GM23338 (cell line): ENCODE measurements around the gene PPL. TPM values are rescaled to one million over a fixed set of nuclear protein-coding genes. Genes with fewer than 3 reads are reported as not detected.

ENCODE experiments used
- ATAC-seq: fragments of 200-7000 bp; cut with Tn5 transposase; 3 replicates; pipeline ENCODE4 v1.9.1; 2020
- DNase-seq: peaks from one replicate; pipeline ENCODE4 v3.0.0-alpha.2; 2015; ENCODE audit warnings: low spot score
- H2AFZ ChIP-seq: fragments of 200-600 bp; sonication (generic); 2 replicates; pipeline ENCODE4 v1.8.0; 2016; ENCODE audit warnings: antibody characterized with exemption, mild to moderate bottlenecking, moderate library complexity
- H3F3A ChIP-seq: fragments of 200-600 bp; sonication (generic); replicated peaks from 2 replicates; pipeline ENCODE4 v1.8.0; 2017; ENCODE audit warnings: antibody characterized with exemption, mixed run types, low read depth
- H3K27ac ChIP-seq: fragments of 200-600 bp; sonication (generic); 2 replicates; pipeline ENCODE4 v1.6.1; 2016; ENCODE audit warnings: low read depth
- H3K27me3 ChIP-seq: fragments of 200-600 bp; sonication (generic); 2 replicates; pipeline ENCODE4 v1.8.0; 2016; ENCODE audit warnings: mild to moderate bottlenecking, mixed run types, moderate library complexity; ENCODE audit not compliant: insufficient read depth
- H3K36me3 ChIP-seq: fragments of 200-600 bp; sonication (generic); 2 replicates; pipeline ENCODE4 v1.8.0; 2016; ENCODE audit warnings: mild to moderate bottlenecking; ENCODE audit not compliant: insufficient read depth
- H3K4me1 ChIP-seq: fragments of 200-600 bp; sonication (generic); 2 replicates; pipeline ENCODE4 v1.8.0; 2016; ENCODE audit warnings: mild to moderate bottlenecking, moderate library complexity; ENCODE audit not compliant: insufficient read depth
- H3K4me2 ChIP-seq: fragments of 200-600 bp; sonication (generic); 2 replicates; pipeline ENCODE4 v1.7.1; 2017; ENCODE audit warnings: mixed run types
- H3K4me3 ChIP-seq: fragments of 200-600 bp; sonication (generic); 2 replicates; pipeline ENCODE4 v1.6.1; 2016; ENCODE audit warnings: mixed run types
- H3K79me2 ChIP-seq: fragments of 200-600 bp; sonication (generic); replicated peaks from 2 replicates; pipeline ENCODE4 v1.8.0; 2017; ENCODE audit warnings: mild to moderate bottlenecking; ENCODE audit not compliant: insufficient read depth
- H3K9me2 ChIP-seq: fragments of 200-600 bp; sonication (generic); 2 replicates; pipeline ENCODE4 v1.8.0; 2017; ENCODE audit not compliant: insufficient read depth
- H4K20me1 ChIP-seq: fragments of 200-600 bp; sonication (generic); replicated peaks from 2 replicates; pipeline ENCODE4 v1.8.0; 2017; ENCODE audit warnings: mild to moderate bottlenecking; ENCODE audit not compliant: insufficient read depth
- H3K27ac Mint-ChIP-seq: 2 replicates; pipeline ENCODE4 v1.8.0; 2020; ENCODE audit warnings: inconsistent platforms, mild to moderate bottlenecking, moderate library complexity, mixed read lengths
- H3K27me3 Mint-ChIP-seq: 3 replicates; pipeline ENCODE4 v1.8.0; 2022; ENCODE audit warnings: low read depth, mild to moderate bottlenecking, moderate library complexity, mixed read lengths, inconsistent platforms; ENCODE audit not compliant: insufficient read depth, poor library complexity
- H3K36me3 Mint-ChIP-seq: 3 replicates; pipeline ENCODE4 v1.8.0; 2021; ENCODE audit warnings: low read depth, mild to moderate bottlenecking, inconsistent platforms, moderate library complexity, mixed read lengths
- H3K4me1 Mint-ChIP-seq: 3 replicates; pipeline ENCODE4 v1.8.0; 2020; ENCODE audit warnings: mild to moderate bottlenecking, inconsistent platforms, mixed read lengths
- H3K4me3 Mint-ChIP-seq: 3 replicates; pipeline ENCODE4 v1.8.0; 2021; ENCODE audit warnings: moderate library complexity, mild to moderate bottlenecking, inconsistent platforms, mixed read lengths
- H3K9me3 Mint-ChIP-seq: 3 replicates; pipeline ENCODE4 v1.8.0; 2020; ENCODE audit warnings: moderate library complexity, mild to moderate bottlenecking, inconsistent platforms, mixed read lengths
- CREB1 ChIP-seq: fragments of 250-450 bp; sonication (Bioruptor Pico); IDR thresholded peaks from 2 replicates; pipeline ENCODE4 v1.5.0; 2020; ENCODE audit warnings: low read depth, mild to moderate bottlenecking, moderate library complexity
- CTCF ChIP-seq, 2 experiments: fragments of 200-600 bp in 1 of 2; sonication (generic) in 1 of 2; conservative IDR thresholded peaks; 2 replicates each; pipeline versions ENCODE4 v1.5.1 to v1.6.1; 2016 to 2017; ENCODE audit warnings: antibody characterized with exemption in 2 of 2, low read depth in 2 of 2, mild to moderate bottlenecking in 2 of 2, moderate library complexity in 1 of 2
- ETS1 ChIP-seq: IDR thresholded peaks from 2 replicates; pipeline ENCODE4 v1.6.1; 2016; ENCODE audit warnings: antibody characterized with exemption
- EZH2 ChIP-seq: fragments of 200-600 bp; sonication (generic); IDR thresholded peaks from one replicate; pipeline ENCODE4 v1.8.0; 2017; ENCODE audit warnings: antibody characterized with exemption, mild to moderate bottlenecking, low read depth; ENCODE audit not compliant: unreplicated experiment
- EZH2phosphoT487 ChIP-seq: fragments of 200-600 bp; sonication (generic); IDR thresholded peaks from one replicate; pipeline ENCODE4 v1.8.1; 2018; ENCODE audit warnings: antibody characterized with exemption; ENCODE audit not compliant: unreplicated experiment
- JUNB ChIP-seq: IDR thresholded peaks from one replicate; pipeline ENCODE4 v1.6.1; 2016; ENCODE audit warnings: antibody characterized with exemption; ENCODE audit not compliant: unreplicated experiment
- NANOG ChIP-seq: IDR thresholded peaks from 2 replicates; pipeline ENCODE4 v1.6.1; 2016; ENCODE audit warnings: antibody characterized with exemption, borderline replicate concordance
- POLR2AphosphoS5 ChIP-seq: IDR thresholded peaks from 2 replicates; pipeline ENCODE4 v1.6.1; 2016; ENCODE audit warnings: antibody characterized with exemption, low read depth
- REST ChIP-seq: IDR thresholded peaks from one replicate; pipeline ENCODE4 v1.6.1; 2018; ENCODE audit warnings: antibody characterized with exemption; ENCODE audit not compliant: unreplicated experiment
- STAT1 ChIP-seq: IDR thresholded peaks from one replicate; pipeline ENCODE4 v1.6.1; 2016; ENCODE audit warnings: antibody characterized with exemption; ENCODE audit not compliant: unreplicated experiment
- ZNF114 ChIP-seq: fragments of 250-450 bp; sonication (Bioruptor Pico); IDR thresholded peaks from 2 replicates; pipeline ENCODE4 v1.5.0; 2020; ENCODE audit warnings: mild to moderate bottlenecking, moderate library complexity
- ZNF331 ChIP-seq: fragments of 250-450 bp; sonication (Bioruptor Pico); IDR thresholded peaks from 2 replicates; pipeline ENCODE4 v1.5.0; 2020; ENCODE audit warnings: low read depth, mild to moderate bottlenecking, moderate library complexity
- ZNF462 ChIP-seq: fragments of 250-450 bp; sonication (Bioruptor Pico); IDR thresholded peaks from 2 replicates; pipeline ENCODE4 v1.5.0; 2020; ENCODE audit warnings: mild to moderate bottlenecking, moderate library complexity
- polyA plus RNA-seq: library from polyadenylated mRNA; unstranded; fragments of >200 nt; fragmentation: Nextera tagmentation; extraction: Ambion mirVana; gene quantifications from 2 replicates; pipeline ENCODE4 v1.2.1, GENCODE V29; 2016
- total RNA-seq: library from RNA; depleted of rRNA; stranded (reverse); fragments of >200 nt; shearing (Covaris generic); gene quantifications from 2 replicates; pipeline ENCODE4 v1.2.3, GENCODE V29; 2014

PPL gene
- total and polyA plus RNA-seq, 2 experiments from 2014 or later = 10.6 to 31.7 TPM

- H3K36me3 ChIP-seq = no peaks in the 10 kb centered on the region
- no peaks in the 10 kb centered on the region for H4K20me1 ChIP-seq
- H3K79me2 ChIP-seq = no peaks in the 10 kb centered on the region
- H3K4me1 ChIP-seq = peaks cover 13% of the 10 kb centered on the region; the same call in 1 of the 2 replicates
- H3K4me2 ChIP-seq = no peak overlapping the region
- Mint-ChIP-seq H3K27ac (no peak overlapping the region), H3K4me1 (peaks cover 19% of the 10 kb centered on the region), H3K36me3 (no peaks in the 10 kb centered on the region), H3K4me3 (no peak overlapping the region), H3K9me3 (no peaks in the 10 kb centered on the region), H3K27me3 (peaks cover 8% of the 10 kb centered on the region)
- no peak overlapping the region for H2AFZ ChIP-seq
- no peak for DNase-seq
- 0 out of 2 replicates have a peak, but pooled peaks cover 4% of the 10 kb centered on the region for H3F3A ChIP-seq
- no peak for TF ChIP-seq ZNF114 (CRISPR knock-in tag)
- TF ChIP-seq JUNB = no peak
- TF ChIP-seq CTCF (conservative IDR thresholded peaks at IDR 0.05; ENCODE audit: low read depth in 2 of 2) = no peak
- TF ChIP-seq REST = no peak
- TF ChIP-seq ETS1 = no peak
- TF ChIP-seq ZNF462 = no peak
- TF ChIP-seq NANOG = no peak
- TF ChIP-seq ZNF331 (CRISPR knock-in tag) = no peak
- TF ChIP-seq EZH2phosphoT487 = no peak
- no peak for TF ChIP-seq STAT1
- no peak for TF ChIP-seq POLR2AphosphoS5
- TF ChIP-seq EZH2 = no peak
- no peak for TF ChIP-seq CREB1
- H3K27me3 ChIP-seq = no peaks in the 10 kb centered on the region
- no peak for ATAC-seq
- H3K27ac ChIP-seq = no peak overlapping the region
- no peaks in the 10 kb centered on the region for H3K9me2 ChIP-seq
- H3K4me3 ChIP-seq = no peak overlapping the region
These were observed 23.6 kb upstream of the PPL start for GRCh38 chr16:4960579-4960978.
